GM12878 (cell line): Measurements from ENCODE around the gene CCDC85A. TPM values are rescaled to one million over a fixed set of nuclear protein-coding genes. Genes with fewer than 3 reads are reported as not detected.

ENCODE experiments used
- ATAC-seq: fragments of 200-7000 bp; cut with Tn5 transposase; 3 replicates; pipeline ENCODE4 v1.9.1; 2020; ENCODE audit warnings: mild to moderate bottlenecking, moderate library complexity
- BruUV-seq: library from RNA; stranded (reverse); fragments of 400-500 nt; replicated peaks from 2 replicates; lab custom pipeline; 2021; lab: Mats Ljungman, UMichigan
- CTCF ChIA-PET: fragments of 300-600 bp; sonication (Branson Sonifier 250); formaldehyde crosslinking; extraction: SDS; loops from one replicate; lab custom pipeline; 2021; ENCODE audit warnings: inconsistent platforms; lab: Yijun Ruan, JAX
- POLR2A ChIA-PET: fragments of 350-600 bp; formaldehyde crosslinking; extraction: SDS; loops from one replicate; lab custom pipeline; 2021; ENCODE audit warnings: inconsistent platforms; lab: Charles Lee
- RAD21 ChIA-PET: fragments of 300-600 bp; sonication (Branson Sonifier 250); formaldehyde crosslinking; loops from one replicate; lab custom pipeline; 2023; ENCODE audit warnings: antibody characterized with exemption; ENCODE audit not compliant: unreplicated experiment; lab: Charles Lee
- SMC1A ChIA-PET: fragments of 300-600 bp; sonication (Branson Sonifier 250); formaldehyde crosslinking; loops from one replicate; lab custom pipeline; 2023; ENCODE audit not compliant: unreplicated experiment, uncharacterized antibody; lab: Charles Lee
- DNase-seq: peaks from one replicate; pipeline ENCODE4 v3.0.0-alpha.2; 2011; ENCODE audit warnings: low read depth, low spot score
- FAIRE-seq: peaks from 3 replicates; lab custom pipeline; 2011; peaks lifted over from hg19 to GRCh38; lab: Jason Lieb, UNC
- H2AFZ ChIP-seq: 2 replicates; pipeline ENCODE4 v1.6.0; 2011; ENCODE audit warnings: low read depth, low read length, control low read depth; ENCODE audit not compliant: control insufficient read depth
- H3K27ac ChIP-seq: 2 replicates; pipeline ENCODE4 v1.5.1; 2011; ENCODE audit warnings: control low read depth; ENCODE audit not compliant: control insufficient read depth, insufficient read depth
- H3K27me3 ChIP-seq, 2 experiments: replicated peaks in 1 of 2; 2 replicates each; pipeline versions ENCODE4 v1.6.0 to v1.6.1; 2011; ENCODE audit warnings: low read length in 1 of 2; ENCODE audit not compliant: control insufficient read depth in 2 of 2, insufficient read depth in 2 of 2
- H3K36me3 ChIP-seq, 2 experiments: 2 replicates each; pipeline ENCODE4 v1.5.1; 2011; ENCODE audit warnings: low read length in 1 of 2; ENCODE audit not compliant: control insufficient read depth in 2 of 2, insufficient read depth in 2 of 2
- H3K4me1 ChIP-seq: 2 replicates; pipeline ENCODE4 v1.6.1; 2011; ENCODE audit warnings: mild to moderate bottlenecking, low read length, moderate library complexity, mixed read lengths; ENCODE audit not compliant: control insufficient read depth, insufficient read depth
- H3K4me2 ChIP-seq: 2 replicates; pipeline ENCODE4 v1.6.0; 2011; ENCODE audit warnings: control low read depth; ENCODE audit not compliant: control insufficient read depth, insufficient read depth
- H3K4me3 ChIP-seq: fragments of 200-600 bp; sonication (generic); 2 replicates; pipeline ENCODE4 v1.5.1; 2016
- H3K79me2 ChIP-seq: 2 replicates; pipeline ENCODE4 v1.6.0; 2011; ENCODE audit warnings: low read length; ENCODE audit not compliant: control insufficient read depth, insufficient read depth
- H3K9ac ChIP-seq: 2 replicates; pipeline ENCODE4 v1.8.0; 2011; ENCODE audit warnings: low read length, control low read depth, mixed read lengths; ENCODE audit not compliant: control insufficient read depth, insufficient read depth
- H3K9me3 ChIP-seq: replicated peaks from 3 replicates; pipeline ENCODE4 v1.5.1; 2011; ENCODE audit warnings: mild to moderate bottlenecking, low read length; ENCODE audit not compliant: control insufficient read depth, insufficient read depth
- H4K20me1 ChIP-seq: 2 replicates; pipeline ENCODE4 v1.6.0; 2011; ENCODE audit not compliant: control insufficient read depth, insufficient read depth
- ASH2L ChIP-seq: fragments of 300-600, 200-600 bp; sonication (generic); IDR thresholded peaks from 2 replicates; pipeline ENCODE4 v1.6.1; 2017; ENCODE audit warnings: low read depth, mild to moderate bottlenecking, borderline replicate concordance
- EP300 ChIP-seq, 2 experiments: fragments of 150-350 bp in 1 of 2; IDR thresholded peaks; 2 replicates each; pipeline ENCODE4 v1.6.1; 2011 to 2012; ENCODE audit warnings: low read depth in 2 of 2, low read length in 2 of 2, borderline replicate concordance in 1 of 2, improper control_type of control experiment in 1 of 2, inconsistent platforms in 1 of 2; ENCODE audit not compliant: control insufficient read depth in 1 of 2
- KDM1A ChIP-seq: fragments of 200-600 bp; sonication (generic); IDR thresholded peaks from 2 replicates; pipeline ENCODE4 v1.6.1; 2016; ENCODE audit warnings: borderline replicate concordance
- MEF2B ChIP-seq: fragments of 450-650 bp; IDR thresholded peaks from 2 replicates; pipeline ENCODE4 v1.6.1; 2018; ENCODE audit warnings: mild to moderate bottlenecking, moderate library complexity; ENCODE audit not compliant: partially characterized antibody, poor library complexity, severe bottlenecking
- RCOR1 ChIP-seq: conservative IDR thresholded peaks from 2 replicates; pipeline ENCODE4 v1.6.1; 2012; ENCODE audit warnings: low read depth, low read length, improper control_type of control experiment
- WRNIP1 ChIP-seq: IDR thresholded peaks from 2 replicates; pipeline ENCODE4 v1.6.1; 2011; ENCODE audit warnings: low read depth, low read length, improper control_type of control experiment, borderline replicate concordance
- WGBS: methylation state at CpG from one replicate; pipeline ENCODE4 v1.1.6; 2016; ENCODE audit warnings: low lambda C conversion rate; ENCODE audit not compliant: insufficient replicate concordance, insufficient coverage; ENCODE audit errors: missing lambda C conversion rate; 5-methylcytosine and 5-hydroxymethylcytosine counted together
- in situ Hi-C: fragments of 300-500 bp; cut with MboI; formaldehyde crosslinking; loops from 9 replicates; pipeline ENCODE4 v1.14.3; 2018; ENCODE audit warnings: mixed read lengths
- intact Hi-C: fragments of 100-400 bp; cut with micrococcal nuclease; formaldehyde crosslinking; loops from one replicate; pipeline ENCODE4 v1.14.2; 2022; ENCODE audit not compliant: unreplicated experiment
- polyA plus RNA-seq, 11 experiments: library from polyadenylated mRNA; depleted of rRNA in 4 of 11; unstranded in 6 of 11; stranded (reverse) in 5 of 11; fragments of >200 nt; fragmentation: Nextera tagmentation in 4 of 11; fragmentation: Illumina TruSeq in 1 of 11; extraction: Ambion mirVana in 4 of 11; extraction: Trizol in 1 of 11; gene quantifications; 1 replicate in 1 of 11; 2 replicates in 10 of 11; pipeline versions ENCODE4 v1.2.1 to v1.2.3, GENCODE V29; 2011 to 2016; ENCODE audit warnings: inconsistent platforms in 2 of 11, missing spikeins in 2 of 11, low read depth in 1 of 11
- total RNA-seq, 4 experiments: library from RNA; depleted of rRNA in 3 of 4; stranded (reverse); fragments of >200 nt in 3 of 4; fragmentation: Illumina TruSeq in 1 of 4; extraction: Trizol in 1 of 4; gene quantifications; 2 replicates each; pipeline versions ENCODE4 v1.2.1 to v1.2.3, GENCODE V29; 2013 to 2021
- TF ChIP-seq, protein P1 (sequence below): fragments of 450-650 bp; IDR thresholded peaks from 2 replicates; pipeline ENCODE4 v1.6.1; 2018; ENCODE audit warnings: borderline replicate concordance, mild to moderate bottlenecking; ENCODE audit not compliant: partially characterized antibody
- TF ChIP-seq, protein P2 (sequence below): fragments of 450-650 bp; IDR thresholded peaks from 2 replicates; pipeline ENCODE4 v1.6.1; 2017; ENCODE audit warnings: low read depth, mild to moderate bottlenecking, moderate library complexity
- TF ChIP-seq, protein P3 (sequence below): fragments of 450-650 bp; IDR thresholded peaks from 2 replicates; pipeline ENCODE4 v1.6.1; 2017; ENCODE audit warnings: mild to moderate bottlenecking, low read depth, inconsistent platforms; ENCODE audit not compliant: poor library complexity, severe bottlenecking

CCDC85A gene
- total and polyA plus RNA-seq, 10 of the 15 experiments (the other 5 are each of a cell fraction or from before 2014, with no cell fraction given), result 0.02 to 0.57 (median 0.04) TPM; not detected in 7

DNA sequence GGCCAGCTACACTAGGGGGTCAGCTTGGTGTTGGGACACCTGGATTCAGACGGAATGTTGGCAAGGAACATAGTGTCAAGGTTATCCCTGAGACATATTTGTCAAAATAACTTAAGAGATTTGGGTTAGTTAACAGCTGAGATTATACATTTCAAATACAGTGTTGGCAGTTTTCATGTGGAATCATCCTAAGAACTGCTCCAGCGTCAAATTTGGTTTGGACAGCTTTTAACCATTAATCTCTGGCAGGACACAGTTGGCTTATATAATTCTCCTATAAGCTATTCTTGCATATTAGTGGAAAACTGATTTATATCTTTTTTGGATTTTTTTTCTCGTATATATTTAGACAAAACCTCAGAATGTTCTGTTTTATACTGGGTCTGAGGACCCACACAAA is 132.2 kb downstream of the CCDC85A start:
- ATAC-seq, result no peak
- Histone ChIP-seq H3K27me3 (no peaks in the 10 kb centered on the region), H3K9ac (no peak overlapping the region), H3K4me2 (no peak overlapping the region), H3K36me3 (no peaks in the 10 kb centered on the region), H2AFZ (no peak overlapping the region), H3K79me2 (no peaks in the 10 kb centered on the region), H3K27ac (no peak overlapping the region), H3K4me3 (no peak overlapping the region), H4K20me1 (no peaks in the 10 kb centered on the region), H3K4me1 (no peaks in the 10 kb centered on the region), H3K9me3 (no peaks in the 10 kb centered on the region)
- 0% methylated on average over 3 of the region's 3 CpGs for WGBS
- ChIA-PET SMC1A (interaction anchor here (0.7 to 1.5 kb wide), 3 partner anchors 15 to 27 kb away, joined by 3 to 5 read pairs (median 3); no protein-coding TSS in a partner anchor), POLR2A (no interaction called here), CTCF (interaction anchor here (0.6 kb wide), 1 partner anchor 12 kb away, joined by 3 read pairs; no protein-coding TSS in a partner anchor), RAD21 (no interaction called here)
- intact Hi-C loops, result no loop called here
- DNase-seq, result no peak
- in situ Hi-C loops, result no loop called here
- no peak for FAIRE-seq
- TF ChIP-seq KDM1A (no peak), MEF2B (no peak), RCOR1 (no peak), WRNIP1 (no peak), ASH2L (no peak), EP300 (IDR thresholded peaks at IDR 0.05; ENCODE audit: borderline replicate concordance in 1 of 2, control insufficient read depth in 1 of 2, low read depth in 2 of 2, low read length in 2 of 2) (no peak)
- TF ChIP-seq, protein P1, sequence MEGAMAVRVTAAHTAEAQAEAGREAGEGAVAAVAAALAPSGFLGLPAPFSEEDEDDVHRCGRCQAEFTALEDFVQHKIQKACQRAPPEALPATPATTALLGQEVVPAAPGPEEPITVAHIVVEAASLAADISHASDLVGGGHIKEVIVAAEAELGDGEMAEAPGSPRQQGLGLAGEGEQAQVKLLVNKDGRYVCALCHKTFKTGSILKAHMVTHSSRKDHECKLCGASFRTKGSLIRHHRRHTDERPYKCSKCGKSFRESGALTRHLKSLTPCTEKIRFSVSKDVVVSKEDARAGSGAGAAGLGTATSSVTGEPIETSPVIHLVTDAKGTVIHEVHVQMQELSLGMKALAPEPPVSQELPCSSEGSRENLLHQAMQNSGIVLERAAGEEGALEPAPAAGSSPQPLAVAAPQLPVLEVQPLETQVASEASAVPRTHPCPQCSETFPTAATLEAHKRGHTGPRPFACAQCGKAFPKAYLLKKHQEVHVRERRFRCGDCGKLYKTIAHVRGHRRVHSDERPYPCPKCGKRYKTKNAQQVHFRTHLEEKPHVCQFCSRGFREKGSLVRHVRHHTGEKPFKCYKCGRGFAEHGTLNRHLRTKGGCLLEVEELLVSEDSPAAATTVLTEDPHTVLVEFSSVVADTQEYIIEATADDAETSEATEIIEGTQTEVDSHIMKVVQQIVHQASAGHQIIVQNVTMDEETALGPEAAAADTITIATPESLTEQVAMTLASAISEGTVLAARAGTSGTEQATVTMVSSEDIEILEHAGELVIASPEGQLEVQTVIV, result no peak
- TF ChIP-seq, protein P2, sequence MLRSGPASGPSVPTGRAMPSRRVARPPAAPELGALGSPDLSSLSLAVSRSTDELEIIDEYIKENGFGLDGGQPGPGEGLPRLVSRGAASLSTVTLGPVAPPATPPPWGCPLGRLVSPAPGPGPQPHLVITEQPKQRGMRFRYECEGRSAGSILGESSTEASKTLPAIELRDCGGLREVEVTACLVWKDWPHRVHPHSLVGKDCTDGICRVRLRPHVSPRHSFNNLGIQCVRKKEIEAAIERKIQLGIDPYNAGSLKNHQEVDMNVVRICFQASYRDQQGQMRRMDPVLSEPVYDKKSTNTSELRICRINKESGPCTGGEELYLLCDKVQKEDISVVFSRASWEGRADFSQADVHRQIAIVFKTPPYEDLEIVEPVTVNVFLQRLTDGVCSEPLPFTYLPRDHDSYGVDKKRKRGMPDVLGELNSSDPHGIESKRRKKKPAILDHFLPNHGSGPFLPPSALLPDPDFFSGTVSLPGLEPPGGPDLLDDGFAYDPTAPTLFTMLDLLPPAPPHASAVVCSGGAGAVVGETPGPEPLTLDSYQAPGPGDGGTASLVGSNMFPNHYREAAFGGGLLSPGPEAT, result no peak
- TF ChIP-seq, protein P3, sequence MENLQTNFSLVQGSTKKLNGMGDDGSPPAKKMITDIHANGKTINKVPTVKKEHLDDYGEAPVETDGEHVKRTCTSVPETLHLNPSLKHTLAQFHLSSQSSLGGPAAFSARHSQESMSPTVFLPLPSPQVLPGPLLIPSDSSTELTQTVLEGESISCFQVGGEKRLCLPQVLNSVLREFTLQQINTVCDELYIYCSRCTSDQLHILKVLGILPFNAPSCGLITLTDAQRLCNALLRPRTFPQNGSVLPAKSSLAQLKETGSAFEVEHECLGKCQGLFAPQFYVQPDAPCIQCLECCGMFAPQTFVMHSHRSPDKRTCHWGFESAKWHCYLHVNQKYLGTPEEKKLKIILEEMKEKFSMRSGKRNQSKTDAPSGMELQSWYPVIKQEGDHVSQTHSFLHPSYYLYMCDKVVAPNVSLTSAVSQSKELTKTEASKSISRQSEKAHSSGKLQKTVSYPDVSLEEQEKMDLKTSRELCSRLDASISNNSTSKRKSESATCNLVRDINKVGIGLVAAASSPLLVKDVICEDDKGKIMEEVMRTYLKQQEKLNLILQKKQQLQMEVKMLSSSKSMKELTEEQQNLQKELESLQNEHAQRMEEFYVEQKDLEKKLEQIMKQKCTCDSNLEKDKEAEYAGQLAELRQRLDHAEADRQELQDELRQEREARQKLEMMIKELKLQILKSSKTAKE, result no peak
- BruUV-seq, result no TSS peak
